Cardiac fibroblast (primary cell): ENCODE data around the gene EIPR1.
"Not testable (repeated sequence)": the region's sequence is repeated elsewhere in the genome, so short reads cannot be mapped to it uniquely, and the experiment has no call there.

ENCODE experiments used
- DNase-seq, 2 donors: peaks; one replicate each; pipeline versions ENCODE4 v3.0.0 to v3.0.0-alpha.2; 2010; ENCODE audit warnings: low read depth in 2 of 2
- H3K4me3 ChIP-seq, 2 donors: replicated peaks in 1 of 2; 1 replicate in 1 of 2; 2 replicates in 1 of 2; pipeline ENCODE4 v1.5.1; 2011; ENCODE audit warnings: low read depth in 2 of 2, low read length in 2 of 2, mild to moderate bottlenecking in 2 of 2, moderate library complexity in 1 of 2
- TF ChIP-seq, protein P1 (sequence below): IDR thresholded peaks from one replicate; pipeline ENCODE4 v1.5.1; 2011; ENCODE audit warnings: low read depth, mild to moderate bottlenecking, low read length, inconsistent platforms

Gene EIPR1

DNA sequence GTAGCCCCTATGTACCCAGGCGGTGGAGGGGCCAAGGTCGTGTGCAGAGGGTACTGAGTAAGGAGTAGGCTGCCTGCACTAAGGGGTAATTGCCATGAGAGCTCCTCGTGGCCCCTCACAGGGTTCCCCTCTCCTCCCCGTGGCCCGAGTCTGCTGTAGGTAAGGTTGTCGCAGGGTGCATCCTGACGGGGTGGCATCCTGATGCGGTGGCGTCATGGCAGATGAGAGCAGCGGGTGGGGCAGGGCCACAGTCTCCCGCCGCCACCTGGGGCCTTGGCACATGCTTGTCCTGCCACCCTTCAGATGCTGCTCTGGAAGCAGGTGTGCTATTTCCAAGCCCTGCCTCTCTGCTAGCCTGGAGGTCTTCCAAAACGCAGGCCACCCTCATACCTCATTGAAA is 89.7 kb downstream of the EIPR1 start:
- TF ChIP-seq, protein P1, sequence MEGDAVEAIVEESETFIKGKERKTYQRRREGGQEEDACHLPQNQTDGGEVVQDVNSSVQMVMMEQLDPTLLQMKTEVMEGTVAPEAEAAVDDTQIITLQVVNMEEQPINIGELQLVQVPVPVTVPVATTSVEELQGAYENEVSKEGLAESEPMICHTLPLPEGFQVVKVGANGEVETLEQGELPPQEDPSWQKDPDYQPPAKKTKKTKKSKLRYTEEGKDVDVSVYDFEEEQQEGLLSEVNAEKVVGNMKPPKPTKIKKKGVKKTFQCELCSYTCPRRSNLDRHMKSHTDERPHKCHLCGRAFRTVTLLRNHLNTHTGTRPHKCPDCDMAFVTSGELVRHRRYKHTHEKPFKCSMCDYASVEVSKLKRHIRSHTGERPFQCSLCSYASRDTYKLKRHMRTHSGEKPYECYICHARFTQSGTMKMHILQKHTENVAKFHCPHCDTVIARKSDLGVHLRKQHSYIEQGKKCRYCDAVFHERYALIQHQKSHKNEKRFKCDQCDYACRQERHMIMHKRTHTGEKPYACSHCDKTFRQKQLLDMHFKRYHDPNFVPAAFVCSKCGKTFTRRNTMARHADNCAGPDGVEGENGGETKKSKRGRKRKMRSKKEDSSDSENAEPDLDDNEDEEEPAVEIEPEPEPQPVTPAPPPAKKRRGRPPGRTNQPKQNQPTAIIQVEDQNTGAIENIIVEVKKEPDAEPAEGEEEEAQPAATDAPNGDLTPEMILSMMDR, result no peak

DNA sequence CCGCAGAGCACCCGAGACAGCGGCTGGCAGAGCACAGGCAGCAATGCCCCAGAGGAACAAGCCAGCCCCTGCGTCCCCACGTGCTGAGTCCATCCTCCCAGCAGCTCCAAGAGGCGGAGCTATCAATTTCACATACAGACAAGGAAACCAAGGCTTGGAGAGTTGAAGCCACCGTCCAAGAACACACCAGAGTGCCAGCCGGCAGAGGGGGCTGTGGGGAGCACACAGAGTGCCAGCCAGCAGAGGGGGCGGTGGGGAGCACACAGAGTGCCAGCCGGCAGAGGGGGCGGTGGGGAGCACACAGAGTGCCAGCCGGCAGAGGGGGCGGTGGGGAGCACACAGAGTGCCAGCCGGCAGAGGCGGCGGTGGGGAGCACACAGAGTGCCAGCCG is 91.0 kb downstream of the EIPR1 start:
- not testable (repeated sequence) for H3K4me3 ChIP-seq, DNase-seq

More for the DNA sequence above, 89.7 kb downstream of the EIPR1 start:
- H3K4me3 ChIP-seq, result no peak overlapping the region
- no peak for DNase-seq

DNA sequence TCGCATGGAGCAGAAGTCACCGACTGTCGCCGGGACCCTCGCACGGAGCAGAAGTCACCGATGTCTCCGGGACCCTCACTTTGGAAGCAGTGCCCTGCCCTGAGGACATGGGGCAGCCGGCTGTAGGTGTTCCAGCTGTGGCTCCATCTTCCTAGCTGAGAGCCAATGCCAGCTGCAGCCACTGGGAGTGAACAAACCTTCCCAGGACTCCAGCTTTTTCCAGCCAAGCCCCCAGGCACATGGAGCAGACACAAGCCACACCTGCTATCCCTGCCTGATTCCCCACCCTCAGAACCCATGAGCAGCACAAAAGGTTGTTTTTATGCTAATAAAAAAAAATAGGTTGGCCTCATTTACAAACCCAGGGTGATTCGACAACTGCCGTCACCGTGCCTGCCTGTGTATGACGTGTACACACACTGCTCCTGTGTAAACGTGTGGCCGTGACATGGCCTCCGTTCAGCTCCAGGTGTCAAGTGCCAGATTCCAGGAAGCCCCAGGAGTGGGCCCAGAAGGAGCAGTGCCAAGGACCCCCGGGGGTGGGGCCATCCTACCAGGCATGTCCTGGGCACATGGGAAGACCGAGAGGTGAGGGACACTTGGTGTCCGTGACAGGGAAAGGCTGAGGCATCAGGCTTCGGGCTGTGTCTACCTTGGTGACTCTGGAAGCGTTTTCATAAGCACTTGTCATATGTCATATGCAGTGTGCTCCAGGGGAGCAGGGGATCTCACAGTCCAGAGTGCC is 91.5 kb downstream of the EIPR1 start:
- DNase-seq, result no peak
- TF ChIP-seq, protein P1, result no peak
- no peak overlapping the region for H3K4me3 ChIP-seq

DNA sequence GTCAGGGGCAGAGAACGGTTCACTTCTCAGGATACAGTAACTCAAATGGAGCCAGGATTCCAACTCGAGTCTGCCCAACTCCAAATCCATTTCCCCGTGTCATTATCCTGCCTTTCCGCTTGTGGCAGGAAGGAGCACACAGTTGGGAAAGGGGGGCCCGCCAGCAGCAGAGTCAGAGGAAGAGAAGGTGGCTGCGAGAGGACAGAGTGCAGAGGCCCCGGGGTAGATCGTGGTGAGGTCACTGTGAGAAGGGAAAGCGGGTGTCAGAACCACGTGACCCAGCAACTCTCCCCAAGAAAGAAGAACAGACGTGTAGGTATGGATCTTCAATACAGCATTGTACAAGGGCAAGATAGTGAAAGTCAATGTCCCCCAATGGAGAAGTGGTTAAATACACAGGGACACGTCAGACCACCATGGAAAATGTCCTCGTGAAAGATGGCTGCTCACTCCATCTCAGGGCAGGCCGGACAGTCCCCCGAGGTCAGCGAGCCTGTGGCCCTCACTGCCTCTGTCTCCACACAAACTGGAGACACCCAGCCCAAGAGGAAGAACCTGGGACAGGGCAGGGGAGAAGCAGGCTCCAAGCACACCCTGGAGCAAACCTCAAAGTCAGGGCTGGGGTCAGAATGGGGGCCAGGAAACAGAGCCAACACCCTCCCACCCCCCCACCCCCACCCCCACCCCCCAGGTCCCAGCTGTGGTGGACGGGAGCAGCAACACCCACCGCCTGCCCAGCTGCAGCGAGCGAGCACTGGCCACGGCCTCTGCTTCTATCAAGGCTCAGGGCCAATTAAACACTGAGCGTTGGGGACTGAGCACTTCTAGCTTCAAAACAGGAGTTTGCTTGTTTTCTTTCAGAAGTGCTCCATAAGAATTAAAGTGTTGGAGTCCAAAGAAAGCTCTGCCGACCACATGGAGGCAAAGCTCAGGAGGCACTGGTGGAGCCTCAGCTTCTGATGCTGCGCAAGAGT is 92.7 kb downstream of the EIPR1 start:
- DNase-seq, result no peak
- TF ChIP-seq, protein P1, result no peak
- no peak overlapping the region for H3K4me3 ChIP-seq

DNA sequence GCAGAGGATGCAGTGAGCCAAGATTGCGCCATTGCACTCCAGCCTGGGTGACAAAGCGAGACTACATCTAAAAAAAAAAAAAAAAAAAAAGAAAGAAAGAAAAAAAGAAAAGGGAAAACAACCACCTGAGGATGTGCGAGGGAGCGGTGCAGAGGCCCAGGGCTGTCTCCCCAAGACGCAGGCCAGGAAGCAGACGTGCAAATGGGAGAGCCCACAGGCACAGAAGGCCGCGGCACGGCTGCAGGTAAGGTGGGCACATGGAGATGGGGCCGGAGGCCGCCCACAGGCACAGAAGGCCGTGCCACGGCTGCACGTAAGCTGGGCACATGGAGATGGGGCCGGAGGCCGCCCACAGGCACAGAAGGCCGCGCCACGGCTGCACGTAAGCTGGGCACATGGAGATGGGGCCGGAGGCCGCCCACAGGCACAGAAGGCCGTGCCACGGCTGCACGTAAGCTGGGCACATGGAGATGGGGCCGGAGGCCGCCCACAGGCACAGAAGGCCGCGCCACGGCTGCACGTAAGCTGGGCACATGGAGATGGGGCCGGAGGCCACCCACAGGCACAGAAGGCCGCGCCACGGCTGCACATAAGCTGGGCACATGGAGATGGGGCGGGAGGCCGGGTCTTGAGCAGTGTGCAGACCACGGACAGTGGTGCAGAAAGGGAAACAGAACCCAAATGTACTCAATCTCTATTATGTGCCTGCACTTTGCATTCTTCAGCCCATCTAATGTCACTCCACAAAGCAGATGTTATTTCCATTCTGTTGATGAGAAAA is 93.6 kb downstream of the EIPR1 start:
- not testable (repeated sequence) for DNase-seq, H3K4me3 ChIP-seq

DNA sequence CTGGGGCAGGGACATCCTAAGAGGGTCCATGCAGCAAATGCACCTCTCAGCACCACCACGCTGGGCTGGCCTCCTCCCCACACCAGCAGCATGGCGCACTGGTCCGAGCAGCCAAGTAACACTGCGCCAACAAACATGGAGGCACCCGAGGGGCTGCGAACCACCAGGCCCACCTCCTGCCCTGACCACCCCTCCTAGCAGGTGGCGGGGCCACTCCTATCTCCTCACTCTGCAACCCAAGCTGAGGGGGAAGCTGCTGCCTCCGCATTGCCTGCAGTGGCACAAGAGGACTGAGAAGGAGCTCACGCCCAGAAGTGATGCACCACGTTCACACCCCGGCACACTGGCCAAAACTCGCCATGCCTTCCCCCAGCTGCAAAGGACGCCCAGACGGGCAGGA is 94.4 kb downstream of the EIPR1 start:
- no peak overlapping the region for H3K4me3 ChIP-seq
- DNase-seq, result no peak
- TF ChIP-seq, protein P1, result no peak

DNA sequence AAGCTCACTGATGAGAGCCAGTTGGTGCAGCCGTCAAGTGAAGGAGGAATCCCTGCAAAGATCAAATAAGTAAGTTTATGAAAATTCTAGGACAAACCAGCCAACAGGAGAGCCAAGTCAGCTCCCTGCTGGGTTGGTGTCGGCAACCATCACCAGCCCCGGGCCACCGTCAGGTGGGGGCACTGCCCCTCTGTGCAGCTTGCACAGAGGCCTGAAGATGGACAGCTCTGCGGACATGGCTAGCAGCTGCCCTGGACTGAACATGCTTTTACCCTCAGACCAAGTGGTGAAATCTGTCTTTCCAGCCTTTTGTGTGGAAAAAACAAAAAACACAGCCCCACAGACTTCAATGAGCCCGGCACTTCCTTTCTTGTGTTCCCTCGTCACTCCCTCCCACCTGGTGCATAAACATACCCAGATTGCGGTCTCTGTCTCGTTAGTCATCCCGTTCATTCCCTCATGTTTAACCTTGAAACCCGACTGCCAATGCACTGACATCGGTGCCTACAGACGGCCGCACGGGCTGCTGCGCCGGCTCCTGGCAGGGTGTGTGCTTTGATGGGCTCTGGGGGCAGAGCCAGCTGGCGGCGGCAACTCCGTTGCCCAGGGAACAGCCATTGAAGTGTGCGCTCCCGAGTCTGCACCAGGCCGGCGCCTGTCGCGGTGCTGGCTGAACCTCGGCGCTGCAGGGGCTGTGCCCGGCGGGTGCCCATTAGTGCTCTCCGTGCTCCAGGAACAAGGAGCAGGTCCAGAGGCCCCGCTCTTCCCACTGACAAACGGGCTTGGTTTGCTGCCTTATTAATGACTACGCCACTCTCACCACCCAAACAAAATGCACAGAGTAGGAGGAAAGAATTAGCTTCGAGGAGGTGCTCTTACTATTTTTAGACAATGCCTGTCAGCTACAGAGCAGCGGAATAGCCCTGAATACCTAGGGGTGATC is 95.3 kb downstream of the EIPR1 start:
- no peak overlapping the region for H3K4me3 ChIP-seq
- peak in 1 of 2 donors; percentile 12 for DNase-seq
- TF ChIP-seq, protein P1, result no peak
